NCI-H1092 treated with DMSO at 0.1 percent for 48 hours (cell line): ENCODE measurements around the gene MKI67.
A peak's percentile ranks its signal among the peaks of the same experiment; 100 is the strongest.
"Not testable (repeated sequence)": the region's sequence is repeated elsewhere in the genome, so short reads cannot be mapped to it uniquely, and the experiment has no call there.

Experiments
- DNase-seq: peaks from one replicate; lab custom pipeline; 2025; lab: John Stamatoyannopoulos, UW

Gene MKI67

GRCh38 chr10:128103229-128103714 lies 23.0 kb downstream of the MKI67 start:
- no peak for DNase-seq

DNA sequence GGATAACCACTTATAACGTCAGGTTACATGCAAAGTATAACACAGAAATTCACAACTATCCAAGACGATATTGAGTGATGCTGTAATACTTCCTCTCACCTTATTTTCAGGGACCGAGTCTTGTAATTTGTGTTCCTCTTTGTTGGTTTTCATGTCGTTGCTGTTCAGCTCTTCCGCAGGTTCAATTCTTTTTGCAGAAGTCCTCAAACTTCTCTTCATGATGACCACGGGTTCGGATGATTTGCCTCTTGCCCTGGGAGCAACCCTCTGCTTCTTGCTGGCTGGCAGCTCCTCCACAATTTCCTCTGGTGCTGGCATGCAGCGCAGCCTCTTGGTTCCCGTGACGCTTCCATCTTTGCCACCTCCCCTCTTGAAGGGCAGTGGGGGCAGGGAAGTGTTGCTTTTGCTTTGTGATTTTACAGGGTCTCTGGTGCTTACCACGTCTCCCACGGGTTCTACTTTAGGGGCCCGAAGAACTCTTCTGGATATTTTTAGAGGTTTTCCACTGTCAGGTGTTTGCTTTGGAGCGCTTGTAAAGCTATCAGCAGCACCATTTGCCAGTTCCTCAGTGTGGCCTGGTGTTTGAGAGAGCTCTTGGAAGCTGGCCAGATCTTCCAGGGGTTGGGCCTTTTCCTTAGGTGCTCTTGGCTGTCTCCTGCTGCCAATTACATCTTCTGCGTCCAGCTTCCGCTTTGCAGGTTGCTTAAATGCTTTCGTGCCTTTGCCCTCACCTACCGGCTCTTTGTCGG lies 23.6 kb downstream of the MKI67 start:
- DNase-seq, result peak; percentile 6

- DNase-seq, result no peak
Measured at GRCh38 chr10:128101901-128102300, 24.3 kb downstream of the MKI67 start.

DNA sequence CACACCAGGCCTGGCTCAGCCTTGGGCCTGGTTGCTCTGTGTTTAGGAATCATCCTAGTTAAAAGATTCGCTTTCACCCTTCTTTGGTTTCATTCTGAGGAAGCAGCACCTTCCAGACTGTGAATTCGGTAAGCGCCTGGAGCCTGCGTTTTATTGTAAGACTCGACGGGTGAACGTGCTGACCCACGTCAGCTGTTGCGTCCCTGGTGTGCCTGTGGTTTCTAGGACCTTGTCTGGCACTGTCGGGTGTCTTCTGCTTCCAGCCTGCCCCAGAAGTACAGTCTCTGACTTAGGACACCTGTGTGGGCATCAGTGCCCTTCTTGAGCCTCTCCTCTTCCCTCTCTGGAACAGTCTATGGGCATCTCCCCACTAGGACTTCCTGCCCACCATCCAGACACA lies 26.3 kb downstream of the MKI67 start:
- DNase-seq, result no peak

DNA sequence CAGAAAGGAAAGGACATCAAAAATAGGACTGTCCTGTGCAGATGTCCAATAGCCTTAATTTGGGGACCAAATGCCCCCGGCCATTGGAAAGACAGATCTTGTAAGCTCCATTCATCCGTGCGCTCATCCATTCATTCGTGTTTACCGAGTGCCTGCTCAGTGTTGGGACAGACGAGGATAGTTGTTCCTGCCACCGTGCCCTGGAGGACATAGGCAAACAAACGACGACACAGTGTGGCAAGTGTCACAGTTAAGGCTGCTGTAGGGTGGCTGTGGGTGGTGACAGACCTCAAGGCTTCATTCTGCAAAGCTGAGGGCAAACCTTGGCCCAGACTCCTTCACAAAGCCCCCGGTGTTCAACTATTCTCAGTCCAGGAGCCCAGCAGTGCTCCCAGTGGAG lies 27.6 kb downstream of the MKI67 start:
- no peak for DNase-seq

- no peak for DNase-seq
Measured at GRCh38 chr10:128097783-128098182, 28.4 kb downstream of the MKI67 start.

GRCh38 chr10:128096486-128097199 lies 29.6 kb downstream of the MKI67 start:
- DNase-seq, result no peak

GRCh38 chr10:128095753-128096469 lies 30.3 kb downstream of the MKI67 start:
- DNase-seq, result no peak

- no peak for DNase-seq
Measured at GRCh38 chr10:128095027-128095752, 31.0 kb downstream of the MKI67 start.

DNA sequence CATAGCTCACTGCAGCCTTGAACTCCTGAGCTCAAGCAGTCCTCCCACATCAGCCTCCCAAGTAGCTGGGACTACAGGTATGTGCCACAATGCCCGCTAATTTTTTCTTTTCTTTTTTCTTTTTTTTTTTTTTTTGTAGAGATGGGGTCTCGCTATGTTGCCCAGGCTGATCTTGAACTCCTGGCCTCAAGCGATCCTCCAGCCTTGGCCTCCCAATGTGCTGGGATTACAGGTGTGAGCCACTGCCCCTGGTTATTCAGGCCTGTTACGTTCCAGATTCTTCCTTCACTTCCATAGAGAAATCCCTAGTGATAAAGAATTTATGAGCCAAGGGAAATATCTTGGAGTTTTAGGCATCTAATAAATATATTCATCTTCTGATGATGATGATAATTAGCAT lies 31.6 kb downstream of the MKI67 start:
- DNase-seq, result not testable (repeated sequence)

DNA sequence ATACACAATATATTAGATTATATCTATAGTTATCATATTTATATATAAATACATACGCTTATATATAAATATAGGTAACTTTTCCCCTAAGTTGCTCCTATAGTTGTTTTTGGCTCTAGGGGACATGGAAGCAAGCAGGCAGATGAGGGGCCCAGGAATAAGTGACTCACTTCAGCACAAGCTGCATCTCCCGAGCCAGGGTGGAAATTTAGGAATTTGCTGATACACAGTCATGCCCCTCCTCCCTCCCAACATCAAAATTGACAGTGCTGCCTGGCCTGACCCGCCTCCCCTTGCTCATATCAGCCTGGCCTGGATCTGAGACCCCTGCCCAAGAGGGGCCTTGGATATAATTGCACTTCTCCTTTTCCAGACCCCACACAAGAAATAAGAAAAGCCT lies 33.8 kb downstream of the MKI67 start:
- DNase-seq, result no peak

- no peak for DNase-seq
Measured at GRCh38 chr10:128091636-128092210, 34.5 kb downstream of the MKI67 start.

DNA sequence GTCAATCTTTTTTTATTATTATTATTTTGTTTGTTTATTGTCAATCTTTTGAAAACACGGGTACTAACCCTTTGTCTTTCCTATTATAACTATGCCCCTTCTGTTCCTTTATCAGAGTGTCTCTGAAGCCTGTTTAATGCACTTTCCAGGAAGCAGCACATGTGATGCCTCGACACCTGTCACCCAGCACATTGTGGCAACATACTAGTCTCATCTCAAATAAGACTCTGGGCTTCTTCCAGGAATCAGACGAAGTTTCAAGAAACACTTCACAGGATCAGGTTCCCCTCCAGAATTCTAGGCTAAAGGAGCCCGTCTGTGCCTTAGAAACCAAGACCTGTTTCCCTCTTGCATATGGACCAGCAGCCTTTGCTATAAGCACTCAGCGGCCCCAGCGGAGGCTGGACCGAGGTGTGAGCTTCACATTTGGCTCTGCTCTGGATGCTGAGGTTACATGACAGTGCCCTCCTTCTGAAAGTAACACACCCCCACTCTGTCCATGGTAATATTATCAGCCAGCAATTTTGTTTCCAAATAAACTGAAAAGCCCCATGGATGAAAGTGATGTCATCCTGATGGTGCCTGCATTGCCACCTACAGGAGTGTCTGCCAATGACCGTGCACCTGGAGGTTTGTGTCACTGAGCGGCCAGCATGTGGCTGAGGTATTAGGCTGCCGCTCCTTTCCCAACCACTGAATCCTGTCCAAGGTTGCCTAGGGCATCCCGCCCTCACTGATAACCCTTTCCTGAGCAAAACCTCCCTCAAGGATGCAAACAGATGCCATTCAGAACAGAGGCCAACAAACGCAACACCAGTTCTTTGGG lies 38.1 kb downstream of the MKI67 start:
- no peak for DNase-seq

- no peak for DNase-seq
Measured at GRCh38 chr10:128087146-128087883, 38.9 kb downstream of the MKI67 start.

DNA sequence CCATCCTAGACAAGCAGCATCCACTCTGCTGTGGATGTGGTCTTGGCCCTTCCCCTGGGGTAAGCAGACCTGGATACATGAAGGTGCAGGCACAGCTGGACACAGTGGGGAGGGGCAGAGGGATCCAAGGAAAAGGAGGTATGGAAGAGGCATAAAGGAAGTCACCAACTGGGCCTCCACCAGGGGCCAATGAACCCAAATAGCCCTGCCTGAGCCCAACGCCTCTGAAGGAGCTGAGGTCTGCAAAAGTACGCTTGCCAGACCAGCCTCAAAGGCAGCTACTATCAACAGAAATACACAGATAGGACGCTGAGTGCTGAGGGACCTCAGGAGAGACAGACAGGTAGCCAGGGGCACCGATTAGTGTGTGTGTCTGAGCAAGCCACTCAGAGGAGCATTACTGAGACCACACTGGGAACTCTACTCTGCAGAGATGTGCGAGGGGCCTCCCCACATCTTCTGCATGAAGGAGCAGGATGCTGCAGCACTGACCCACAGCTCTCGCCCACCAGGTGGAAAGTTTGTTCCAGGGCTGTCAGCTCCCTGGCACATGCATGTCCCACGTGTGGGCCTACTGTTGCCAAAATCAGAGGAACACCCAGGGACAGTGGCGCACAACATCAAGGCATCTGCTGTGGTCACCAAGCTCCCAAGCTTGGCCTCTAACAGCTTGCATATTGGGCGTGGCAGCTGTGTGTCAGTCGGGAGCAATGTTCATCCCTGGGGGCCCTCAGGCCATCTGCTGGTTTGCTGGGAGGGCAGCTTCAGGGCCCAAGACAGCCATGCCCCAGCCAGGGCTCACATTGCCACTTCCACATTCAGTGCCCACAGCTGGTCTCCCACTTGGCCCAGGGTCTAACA lies 40.0 kb downstream of the MKI67 start:
- no peak for DNase-seq

- DNase-seq, result no peak
Measured at GRCh38 chr10:128084991-128085390, 41.2 kb downstream of the MKI67 start.

DNA sequence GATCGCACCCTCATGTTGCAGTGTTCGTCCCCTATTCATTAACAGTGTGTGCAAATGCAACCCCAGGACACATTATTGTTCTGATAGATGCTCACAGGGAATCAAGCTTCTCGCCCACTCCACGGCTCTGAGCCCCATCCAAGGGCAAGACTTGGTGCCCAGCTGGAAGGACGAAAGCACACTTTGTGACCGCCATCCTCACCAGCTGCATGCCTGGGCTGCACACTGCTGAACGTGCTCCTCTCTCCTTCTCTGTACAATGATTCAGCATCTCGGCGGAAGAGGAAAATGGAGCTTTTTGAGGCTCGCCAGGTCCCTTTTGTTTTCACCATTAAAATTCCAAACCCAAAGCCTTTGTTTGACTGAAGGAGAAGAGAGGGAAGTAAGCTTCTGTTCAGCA lies 41.9 kb downstream of the MKI67 start:
- DNase-seq, result no peak

- no peak for DNase-seq
Measured at GRCh38 chr10:128083191-128083895, 42.9 kb downstream of the MKI67 start.

DNA sequence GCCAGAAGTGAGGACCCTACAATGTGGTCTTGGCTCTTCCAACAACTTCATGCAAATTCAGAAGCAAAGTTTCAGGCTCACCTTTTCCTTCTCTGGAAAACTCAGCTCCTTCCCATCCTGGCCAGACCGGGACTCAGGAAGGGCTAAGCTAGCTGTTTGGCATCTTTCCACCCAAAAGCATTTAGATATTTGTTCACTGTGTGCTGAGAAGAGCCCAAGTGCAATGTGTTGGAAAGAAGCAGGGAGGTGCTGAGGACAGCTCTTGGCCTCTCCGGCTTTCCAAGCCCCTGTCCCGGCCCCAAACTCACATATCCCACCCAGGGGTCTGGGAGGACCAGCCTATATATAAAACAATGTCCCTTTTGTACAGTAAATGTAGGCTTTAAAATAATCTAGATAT lies 44.5 kb downstream of the MKI67 start:
- no peak for DNase-seq
